IPS DF 4.7 (cell line): ENCODE data around the gene CHAD.
"Not testable (repeated sequence)": the region's sequence is repeated elsewhere in the genome, so short reads cannot be mapped to it uniquely, and the experiment has no call there.

Experiments used
- DNase-seq: peaks from one replicate; pipeline ENCODE4 v3.0.0-alpha.2; 2013; ENCODE audit warnings: low spot score; ENCODE audit errors: extremely low read depth

The CHAD gene

GRCh38 chr17:50429793-50430192, 38.9 kb downstream of the CHAD start:
- DNase-seq = no peak

GRCh38 chr17:50428831-50429424, 39.8 kb downstream of the CHAD start:
- DNase-seq = no peak

GRCh38 chr17:50428126-50428525, 40.6 kb downstream of the CHAD start:
- DNase-seq = not testable (repeated sequence)

- no peak for DNase-seq
Measured at GRCh38 chr17:50426814-50427787, 41.6 kb downstream of the CHAD start.

- DNase-seq = no peak
Measured at GRCh38 chr17:50426472-50426782, 42.3 kb downstream of the CHAD start.

GRCh38 chr17:50425682-50426471, 42.8 kb downstream of the CHAD start, which contains the start of gene ACSF2:
Gene ACSF2 (plus strand): TSS chr17:50426218. CDS start chr17:50426262, 44 bp downstream.
- DNase-seq = no peak

- DNase-seq = no peak
Measured at GRCh38 chr17:50424996-50425681, 43.5 kb downstream of the CHAD start.

GRCh38 chr17:50424246-50424995, 44.3 kb downstream of the CHAD start:
- no peak for DNase-seq

- no peak for DNase-seq
Measured at GRCh38 chr17:50423553-50424159, 45.0 kb downstream of the CHAD start.

- no peak for DNase-seq
Measured at GRCh38 chr17:50422738-50423137, 45.9 kb downstream of the CHAD start.

- DNase-seq = no peak
Measured at GRCh38 chr17:50421308-50422051, 47.2 kb downstream of the CHAD start.

GRCh38 chr17:50420419-50421112, 48.1 kb downstream of the CHAD start:
- DNase-seq = no peak

- not testable (repeated sequence) for DNase-seq
Measured at GRCh38 chr17:50419577-50419976, 49.1 kb downstream of the CHAD start.

- DNase-seq = no peak
Measured at GRCh38 chr17:50414808-50415207, 53.9 kb downstream of the CHAD start.
